ENCODE measurements around the gene TP73. TPM values are rescaled to one million over a fixed set of nuclear protein-coding genes. Genes with fewer than 3 reads are reported as not detected.

Gene TP73
- polyA plus RNA-seq, 10 donors = 0.60 to 3.2 (median 0.91) TPM

GRCh38 chr1:3761296-3762010 lies 109.1 kb downstream of the TP73 start:
- DNase-seq = no peak

GRCh38 chr1:3762151-3762872 lies 110.0 kb downstream of the TP73 start:
- DNase-seq = no peak

- DNase-seq = no peak
Measured at GRCh38 chr1:3762873-3763228, 110.5 kb downstream of the TP73 start.

GRCh38 chr1:3763351-3764125 lies 111.2 kb downstream of the TP73 start:
- DNase-seq = no peak

GRCh38 chr1:3767328-3767925 lies 115.1 kb downstream of the TP73 start:
- DNase-seq = no peak

GRCh38 chr1:3768811-3769390 lies 116.6 kb downstream of the TP73 start:
- no peak for DNase-seq

GRCh38 chr1:3770047-3770765 lies 117.9 kb downstream of the TP73 start:
- DNase-seq = no peak

- DNase-seq = peak in 1 of 3 donors; percentile 30
Measured at GRCh38 chr1:3771108-3772026, 119.1 kb downstream of the TP73 start.

- peak; percentile 61 to 85 (median 74) for DNase-seq
Measured at GRCh38 chr1:3772027-3772714, 119.9 kb downstream of the TP73 start.

- peak in 1 of 3 donors; percentile 48 for DNase-seq
Measured at GRCh38 chr1:3772715-3773571, 120.6 kb downstream of the TP73 start, which contains the start of gene SMIM1. Gene SMIM1, plus strand, starts transcription at chr1:3772749. Its CDS starts 2,625 bp downstream, at chr1:3775374.

- DNase-seq = peak in 1 of 3 donors; percentile 42
Measured at GRCh38 chr1:3773572-3774275, 121.4 kb downstream of the TP73 start.

- no peak for DNase-seq
Measured at GRCh38 chr1:3774276-3774945, 122.1 kb downstream of the TP73 start.

- no peak for DNase-seq
Measured at GRCh38 chr1:3774946-3775489, 122.7 kb downstream of the TP73 start.

GRCh38 chr1:3775490-3776230 lies 123.3 kb downstream of the TP73 start:
- DNase-seq = peak in 2 of 3 donors; percentile 43 to 73

GRCh38 chr1:3776231-3776961 lies 124.1 kb downstream of the TP73 start:
- DNase-seq = no peak
